ENCODE results near the gene GTSF1L.

DNA sequence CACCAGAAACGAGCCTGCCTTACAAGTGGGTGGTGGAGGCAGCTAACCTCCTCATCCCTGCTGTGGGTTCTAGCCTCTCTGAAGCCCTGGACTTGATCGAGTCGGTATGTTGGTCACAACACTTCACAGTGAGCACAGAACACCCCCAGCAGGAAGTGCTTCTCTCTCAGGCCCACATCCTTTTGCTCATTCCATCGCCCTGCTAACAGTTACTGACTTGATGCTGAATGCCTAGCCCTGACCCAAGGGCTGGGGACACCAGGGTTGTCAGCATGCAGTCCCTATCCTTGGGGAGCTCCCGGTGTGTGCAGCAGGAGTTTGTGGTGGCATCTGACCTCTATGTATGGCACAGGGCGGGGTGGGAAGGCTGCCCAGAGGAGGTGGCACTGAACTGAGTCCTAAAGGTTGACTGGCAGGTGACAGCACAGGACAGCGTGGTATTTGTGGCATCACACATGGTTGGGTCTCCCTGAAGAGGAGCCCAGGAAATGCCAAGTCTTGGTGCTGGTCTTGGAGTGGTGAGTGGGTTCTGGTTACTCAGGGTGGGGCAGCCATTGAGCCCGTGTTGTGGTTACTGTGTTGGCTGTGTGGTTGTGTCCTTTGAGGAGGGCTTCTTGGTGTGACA lies 26.7 kb downstream of the GTSF1L start:
- TF ChIP-seq, protein P1, sequence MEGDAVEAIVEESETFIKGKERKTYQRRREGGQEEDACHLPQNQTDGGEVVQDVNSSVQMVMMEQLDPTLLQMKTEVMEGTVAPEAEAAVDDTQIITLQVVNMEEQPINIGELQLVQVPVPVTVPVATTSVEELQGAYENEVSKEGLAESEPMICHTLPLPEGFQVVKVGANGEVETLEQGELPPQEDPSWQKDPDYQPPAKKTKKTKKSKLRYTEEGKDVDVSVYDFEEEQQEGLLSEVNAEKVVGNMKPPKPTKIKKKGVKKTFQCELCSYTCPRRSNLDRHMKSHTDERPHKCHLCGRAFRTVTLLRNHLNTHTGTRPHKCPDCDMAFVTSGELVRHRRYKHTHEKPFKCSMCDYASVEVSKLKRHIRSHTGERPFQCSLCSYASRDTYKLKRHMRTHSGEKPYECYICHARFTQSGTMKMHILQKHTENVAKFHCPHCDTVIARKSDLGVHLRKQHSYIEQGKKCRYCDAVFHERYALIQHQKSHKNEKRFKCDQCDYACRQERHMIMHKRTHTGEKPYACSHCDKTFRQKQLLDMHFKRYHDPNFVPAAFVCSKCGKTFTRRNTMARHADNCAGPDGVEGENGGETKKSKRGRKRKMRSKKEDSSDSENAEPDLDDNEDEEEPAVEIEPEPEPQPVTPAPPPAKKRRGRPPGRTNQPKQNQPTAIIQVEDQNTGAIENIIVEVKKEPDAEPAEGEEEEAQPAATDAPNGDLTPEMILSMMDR (IDR thresholded peaks at IDR 0.05; ENCODE audit: insufficient read depth, low read length): no peak
- no peak for TF ChIP-seq SPI1 (IDR thresholded peaks at IDR 0.05; ENCODE audit: borderline replicate concordance, low read depth)

All from HL-60 (cell line).